ENCODE results near the gene CFH.
"Not testable (repeated sequence)": the region's sequence is repeated elsewhere in the genome, so short reads cannot be mapped to it uniquely, and the experiment has no call there.

The CFH gene

DNA sequence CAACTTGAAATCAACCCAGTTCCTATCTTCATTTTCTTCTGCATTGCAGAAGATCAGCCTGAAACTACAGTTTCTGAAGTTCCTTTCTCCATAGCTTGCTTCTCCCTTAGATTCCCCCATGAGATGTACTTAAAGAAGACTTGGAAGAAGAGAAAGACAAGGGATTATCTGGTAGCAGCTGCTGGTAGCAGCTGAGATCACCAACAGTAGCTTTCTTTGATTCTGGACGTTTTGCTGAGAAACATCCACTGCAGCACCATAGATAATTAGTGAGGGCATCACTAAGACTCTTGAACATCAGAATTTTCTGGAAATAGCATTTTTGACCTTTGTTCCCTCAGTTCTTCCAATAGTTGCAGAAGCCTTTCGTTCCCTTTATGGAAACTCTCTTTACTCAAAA lies 122.3 kb downstream of the CFH start:
- no peak for DNase-seq

GRCh38 chr1:196774603-196775002 lies 122.8 kb downstream of the CFH start, which contains the start of gene CFHR3:
CFHR3 (plus strand) TSS chr1:196774840; CDS start chr1:196774887, 47 bp downstream.
- no peak for DNase-seq

- no peak for DNase-seq
Measured at GRCh38 chr1:196777603-196778002, 125.8 kb downstream of the CFH start.

DNA sequence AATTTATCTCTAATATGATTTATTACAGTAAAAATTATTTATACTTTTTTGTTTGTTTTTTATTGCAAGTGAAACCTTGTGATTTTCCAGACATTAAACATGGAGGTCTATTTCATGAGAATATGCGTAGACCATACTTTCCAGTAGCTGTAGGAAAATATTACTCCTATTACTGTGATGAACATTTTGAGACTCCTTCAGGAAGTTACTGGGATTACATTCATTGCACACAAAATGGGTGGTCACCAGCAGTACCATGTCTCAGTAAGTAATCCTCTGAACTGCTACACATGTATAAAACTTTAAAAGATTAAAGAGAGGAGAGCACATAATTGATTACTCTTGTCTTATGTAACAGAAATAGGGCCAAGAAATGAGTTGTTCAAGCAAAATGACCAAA lies 127.2 kb downstream of the CFH start:
- no peak for DNase-seq

- not testable (repeated sequence) for DNase-seq
Measured at GRCh38 chr1:196791252-196791651, 139.4 kb downstream of the CFH start.

DNA sequence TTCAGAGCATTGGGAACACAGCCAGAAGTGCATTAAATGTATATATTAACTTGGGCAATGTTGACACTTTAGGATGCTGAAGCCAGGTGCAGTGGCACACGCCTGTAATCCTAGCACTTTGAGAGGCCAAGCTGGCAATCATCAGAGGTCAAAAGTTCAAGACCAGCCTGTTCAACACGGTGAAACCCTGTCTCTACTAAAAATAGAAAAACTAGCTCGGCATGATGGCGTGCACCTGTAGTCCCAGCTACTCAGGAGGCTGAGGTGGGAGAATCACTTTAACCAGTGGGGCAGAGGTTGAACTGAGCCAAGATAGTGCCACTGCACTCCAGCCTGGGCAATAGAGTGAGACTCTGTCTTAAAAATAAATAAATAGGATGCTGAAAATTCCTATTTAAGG lies 142.3 kb downstream of the CFH start:
- DNase-seq = peak; percentile 50
